Measurements from ENCODE around the gene ANKLE2. TPM values are rescaled to one million over a fixed set of nuclear protein-coding genes. Genes with fewer than 3 reads are reported as not detected.

The ANKLE2 gene
- total and polyA plus RNA-seq, 2 of the 8 experiments (the other 6 are each of a cell fraction or from before 2014, with no cell fraction given) = 41.0 to 64.9 TPM

DNA sequence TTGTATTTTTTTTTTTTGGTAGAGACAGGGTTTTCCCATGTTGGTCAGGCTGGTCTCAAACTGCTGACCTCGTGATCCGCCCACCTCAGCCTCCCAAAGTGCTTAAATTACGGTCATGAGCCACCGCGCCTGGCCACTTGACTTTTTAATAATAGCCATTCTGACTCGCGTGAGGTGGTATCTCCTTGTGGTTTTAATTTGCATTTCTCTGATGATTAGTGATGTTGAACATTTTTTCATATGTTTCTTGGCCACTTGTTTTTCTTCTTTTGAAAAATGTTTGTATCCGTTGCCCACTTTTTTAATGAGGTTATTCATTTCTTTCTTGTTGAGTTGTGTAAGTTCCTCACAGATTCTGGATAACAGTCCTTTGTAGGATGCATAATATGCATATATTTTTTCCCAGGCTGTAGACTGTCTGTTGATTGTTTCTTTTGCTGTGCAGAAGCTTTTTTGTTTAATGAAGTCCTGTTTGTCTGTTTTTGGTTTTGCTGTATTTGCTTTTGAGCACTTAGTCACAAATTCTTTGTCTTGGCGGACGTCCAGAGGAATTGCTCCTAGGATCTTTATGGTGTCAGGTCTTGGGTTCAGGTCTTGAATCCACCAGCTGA is 61.3 kb downstream of the ANKLE2 start:
- no peak overlapping the region for H4K8ac ChIP-seq (ENCODE audit: extremely low read depth, insufficient read depth, low read length)
- H3K36me3 ChIP-seq (ENCODE audit: control insufficient read depth in 2 of 4, insufficient read depth in 4 of 4, low read length in 3 of 4) = peaks cover 4 to 25% (median 14%) of the 10 kb centered on the region in 4 experiments; a peak in 6 of 8 replicates
- H3K9ac ChIP-seq (replicated peaks in 1 of 4; ENCODE audit: extremely low read depth in 1 of 4, low read depth in 3 of 4, low read length in 3 of 4) = no peak overlapping the region
- H3K9me3 ChIP-seq (ENCODE audit: insufficient read depth in 2 of 2, low read depth in 1 of 2, low read length in 1 of 2) = no peaks in the 10 kb centered on the region
- no peaks in the 10 kb centered on the region for H3K79me2 ChIP-seq (ENCODE audit: control insufficient read depth in 1 of 2, insufficient read depth in 2 of 2, low read length in 2 of 2)
- no peak overlapping the region for H4K5ac ChIP-seq (ENCODE audit: insufficient read length, low read depth, low read length)
- H4K20me1 ChIP-seq (replicated peaks in 1 of 2; ENCODE audit: control insufficient read depth in 1 of 2, insufficient read depth in 2 of 2, low read length in 2 of 2) = peaks cover 2 to 3% of the 10 kb centered on the region in 2 experiments
- WGBS, 2 experiments (ENCODE audit: extremely low coverage in 1 of 2, insufficient coverage in 1 of 2, insufficient read length in 1 of 2, insufficient replicate concordance in 2 of 2, low coverage in 1 of 2, low lambda C conversion rate in 2 of 2, missing lambda C conversion rate in 1 of 2) = 97% methylated on average over 10 of the region's 10 CpGs; no CpG with 5 or more reads in 1 of the 2 experiments
- no peak overlapping the region for H3K4ac ChIP-seq (replicated peaks; ENCODE audit: insufficient read length, low read depth, low read length)
- CTCF ChIA-PET (ENCODE audit: partially characterized antibody) = interaction anchor here (0.8 kb wide), 1 partner anchor 9 kb away, joined by 3 read pairs; no protein-coding TSS in a partner anchor
- no peaks in the 10 kb centered on the region for H3K23me2 ChIP-seq (ENCODE audit: low read depth, low read length)
- H2BK12ac ChIP-seq (ENCODE audit: low read depth, low read length) = no peak overlapping the region
- POLR2A ChIA-PET (ENCODE audit: partially characterized antibody) = interaction anchor here (3.2 kb wide), 1 partner anchor 10 kb away, joined by 20 read pairs; the partner anchor contains the start of gene PGAM5
- H3K18ac ChIP-seq (ENCODE audit: extremely low read depth, low read length) = no peak overlapping the region
- H3K23ac ChIP-seq (ENCODE audit: insufficient read length) = no peak overlapping the region
- H2BK120ac ChIP-seq (replicated peaks; ENCODE audit: low read depth, low read length) = no peak overlapping the region
- no peaks in the 10 kb centered on the region for H3K27me3 ChIP-seq (replicated peaks in 1 of 4; ENCODE audit: control insufficient read depth in 3 of 4, extremely low read depth in 1 of 4, insufficient read depth in 3 of 4, low read length in 3 of 4)
- H2BK5ac ChIP-seq (ENCODE audit: low read depth, low read length) = no peak overlapping the region
- H3K14ac ChIP-seq (ENCODE audit: insufficient read length) = no peak overlapping the region
- no peak overlapping the region for H3K4me3 ChIP-seq (ENCODE audit: extremely low read depth in 1 of 4, insufficient read depth in 2 of 4, low read depth in 3 of 4, low read length in 4 of 4)
- no peak overlapping the region for H2AFZ ChIP-seq (ENCODE audit: low read length)
- H3K4me1 ChIP-seq (replicated peaks in 1 of 4; ENCODE audit: control insufficient read depth in 3 of 4, insufficient read depth in 4 of 4, low read length in 3 of 4) = no peaks in the 10 kb centered on the region; a peak in 1 of 7 replicates
- FAIRE-seq (no peak), DNase-seq (ENCODE audit: low read depth in 1 of 2, low spot score in 2 of 2) (no peak)
- no peak overlapping the region for H3K56ac ChIP-seq (replicated peaks; ENCODE audit: insufficient read length, low read depth, low read length)
- H3K27ac ChIP-seq (ENCODE audit: low read depth, low read length) = no peak overlapping the region
- no peak overlapping the region for H2AK5ac ChIP-seq (ENCODE audit: low read depth, low read length)
- no peak overlapping the region for H3K4me2 ChIP-seq (ENCODE audit: insufficient read depth in 1 of 2, low read depth in 2 of 2, low read length in 2 of 2)
- no peak overlapping the region for H2BK20ac ChIP-seq (ENCODE audit: low read length)
- no peak overlapping the region for H2BK15ac ChIP-seq (ENCODE audit: low read length)
- H3K79me1 ChIP-seq (ENCODE audit: low read depth, low read length) = no peaks in the 10 kb centered on the region
- H4K91ac ChIP-seq (replicated peaks; ENCODE audit: insufficient read length, low read length) = no peak overlapping the region
- TF ChIP-seq POU5F1 (IDR thresholded peaks at IDR 0.05; ENCODE audit: low read depth, low read length) = no peak
- TF ChIP-seq, protein P1, sequence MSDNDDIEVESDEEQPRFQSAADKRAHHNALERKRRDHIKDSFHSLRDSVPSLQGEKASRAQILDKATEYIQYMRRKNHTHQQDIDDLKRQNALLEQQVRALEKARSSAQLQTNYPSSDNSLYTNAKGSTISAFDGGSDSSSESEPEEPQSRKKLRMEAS (IDR thresholded peaks at IDR 0.05) = no peak
- TF ChIP-seq, protein P2, sequence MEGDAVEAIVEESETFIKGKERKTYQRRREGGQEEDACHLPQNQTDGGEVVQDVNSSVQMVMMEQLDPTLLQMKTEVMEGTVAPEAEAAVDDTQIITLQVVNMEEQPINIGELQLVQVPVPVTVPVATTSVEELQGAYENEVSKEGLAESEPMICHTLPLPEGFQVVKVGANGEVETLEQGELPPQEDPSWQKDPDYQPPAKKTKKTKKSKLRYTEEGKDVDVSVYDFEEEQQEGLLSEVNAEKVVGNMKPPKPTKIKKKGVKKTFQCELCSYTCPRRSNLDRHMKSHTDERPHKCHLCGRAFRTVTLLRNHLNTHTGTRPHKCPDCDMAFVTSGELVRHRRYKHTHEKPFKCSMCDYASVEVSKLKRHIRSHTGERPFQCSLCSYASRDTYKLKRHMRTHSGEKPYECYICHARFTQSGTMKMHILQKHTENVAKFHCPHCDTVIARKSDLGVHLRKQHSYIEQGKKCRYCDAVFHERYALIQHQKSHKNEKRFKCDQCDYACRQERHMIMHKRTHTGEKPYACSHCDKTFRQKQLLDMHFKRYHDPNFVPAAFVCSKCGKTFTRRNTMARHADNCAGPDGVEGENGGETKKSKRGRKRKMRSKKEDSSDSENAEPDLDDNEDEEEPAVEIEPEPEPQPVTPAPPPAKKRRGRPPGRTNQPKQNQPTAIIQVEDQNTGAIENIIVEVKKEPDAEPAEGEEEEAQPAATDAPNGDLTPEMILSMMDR (IDR thresholded peaks at IDR 0.05; ENCODE audit: control extremely low read depth in 1 of 3, insufficient read depth in 1 of 3, low read depth in 1 of 3, low read length in 3 of 3) = no peak
- no peak for TF ChIP-seq SAP30 (IDR thresholded peaks at IDR 0.05; ENCODE audit: insufficient read depth, insufficient replicate concordance, low read length)
- TF ChIP-seq RFX5 (IDR thresholded peaks at IDR 0.05; ENCODE audit: borderline replicate concordance, low read depth, low read length) = no peak
- TF ChIP-seq NANOG (IDR thresholded peaks at IDR 0.05; ENCODE audit: insufficient read depth, low read depth, low read length, poor library complexity, severe bottlenecking) = no peak
- no peak for TF ChIP-seq RAD21 (IDR thresholded peaks at IDR 0.05 in 1 of 2, conservative IDR thresholded peaks at IDR 0.05 in 1 of 2; ENCODE audit: low read depth in 2 of 2, low read length in 2 of 2)

Data from H1 (cell line).